ENCODE data around the gene GLA.

The GLA gene

DNA sequence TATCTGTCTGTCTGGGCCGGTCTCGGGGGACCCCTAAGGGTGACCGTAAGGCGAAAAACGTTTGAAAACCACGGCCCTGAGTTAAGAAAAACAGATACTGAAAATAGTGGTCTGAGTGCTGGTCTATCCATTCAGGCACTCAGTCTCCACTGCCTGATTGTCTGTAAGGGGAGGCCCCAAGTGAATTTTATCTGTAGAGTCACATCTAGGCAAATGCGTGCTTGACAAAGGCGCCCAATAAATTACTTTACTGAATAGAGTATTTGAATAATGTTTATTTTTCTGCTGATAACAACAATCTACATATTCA, 762 bp upstream of the GLA start:
- H3K36me3 ChIP-seq (ENCODE audit: control insufficient read depth, insufficient read depth, low read length): no peaks in the 10 kb centered on the region
- TF ChIP-seq, protein P1, sequence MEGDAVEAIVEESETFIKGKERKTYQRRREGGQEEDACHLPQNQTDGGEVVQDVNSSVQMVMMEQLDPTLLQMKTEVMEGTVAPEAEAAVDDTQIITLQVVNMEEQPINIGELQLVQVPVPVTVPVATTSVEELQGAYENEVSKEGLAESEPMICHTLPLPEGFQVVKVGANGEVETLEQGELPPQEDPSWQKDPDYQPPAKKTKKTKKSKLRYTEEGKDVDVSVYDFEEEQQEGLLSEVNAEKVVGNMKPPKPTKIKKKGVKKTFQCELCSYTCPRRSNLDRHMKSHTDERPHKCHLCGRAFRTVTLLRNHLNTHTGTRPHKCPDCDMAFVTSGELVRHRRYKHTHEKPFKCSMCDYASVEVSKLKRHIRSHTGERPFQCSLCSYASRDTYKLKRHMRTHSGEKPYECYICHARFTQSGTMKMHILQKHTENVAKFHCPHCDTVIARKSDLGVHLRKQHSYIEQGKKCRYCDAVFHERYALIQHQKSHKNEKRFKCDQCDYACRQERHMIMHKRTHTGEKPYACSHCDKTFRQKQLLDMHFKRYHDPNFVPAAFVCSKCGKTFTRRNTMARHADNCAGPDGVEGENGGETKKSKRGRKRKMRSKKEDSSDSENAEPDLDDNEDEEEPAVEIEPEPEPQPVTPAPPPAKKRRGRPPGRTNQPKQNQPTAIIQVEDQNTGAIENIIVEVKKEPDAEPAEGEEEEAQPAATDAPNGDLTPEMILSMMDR (IDR thresholded peaks at IDR 0.05): no peak
- peak overlapping the region; percentile 93 for H3K4me3 ChIP-seq (ENCODE audit: low read depth, low read length)
- peak overlapping the region; percentile 61 for H3K4me2 ChIP-seq (ENCODE audit: low read length)
- H3K4me1 ChIP-seq: no peaks in the 10 kb centered on the region
- no peaks in the 10 kb centered on the region for H3K9me3 ChIP-seq (ENCODE audit: control insufficient read depth, low read length)
- H3K27ac ChIP-seq: peak overlapping the region; percentile 99
- H3K27me3 ChIP-seq (ENCODE audit: control insufficient read depth, insufficient read depth, low read length): no peaks in the 10 kb centered on the region
- H2AFZ ChIP-seq: peak overlapping the region; percentile 76
- H3K9ac ChIP-seq: peak overlapping the region; percentile 91
- peaks cover 15% of the 10 kb centered on the region for H3K79me2 ChIP-seq

DNA sequence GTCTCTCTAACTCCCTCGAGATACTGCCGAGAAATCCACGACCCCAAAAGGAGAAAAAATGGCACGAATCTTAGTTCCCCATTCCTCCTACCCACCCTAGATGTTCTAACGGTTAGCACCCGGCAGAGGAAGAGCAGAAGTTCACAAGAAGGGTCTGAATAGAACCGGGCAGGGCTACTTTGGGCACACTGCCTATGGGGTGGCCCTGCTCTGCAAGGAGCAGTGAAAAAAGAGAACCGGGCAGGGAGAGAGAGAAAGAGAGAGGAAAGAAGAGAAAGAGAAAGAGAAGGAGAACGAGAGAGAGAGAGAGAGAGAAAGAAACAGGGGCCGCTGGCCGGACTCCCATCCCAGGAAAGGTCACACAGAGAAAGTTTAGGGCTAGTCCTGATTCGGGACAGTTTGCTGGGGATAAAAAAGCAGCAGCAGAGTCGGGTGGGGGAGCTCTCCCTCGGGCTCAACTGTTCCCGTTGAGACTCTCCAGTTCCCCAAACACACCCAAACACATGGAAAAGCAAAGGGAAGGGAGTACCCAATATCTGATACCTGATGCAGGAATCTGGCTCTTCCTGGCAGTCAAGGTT, 468 bp downstream of the GLA start:
- Histone ChIP-seq H3K27me3 (ENCODE audit: control insufficient read depth, insufficient read depth, low read length) (no peaks in the 10 kb centered on the region), H3K4me1 (no peaks in the 10 kb centered on the region), H2AFZ (peak overlapping the region; percentile 71), H3K9me3 (ENCODE audit: control insufficient read depth, low read length) (no peaks in the 10 kb centered on the region), H3K27ac (peak overlapping the region; percentile 99), H3K9ac (no peak overlapping the region), H3K4me3 (ENCODE audit: low read depth, low read length) (peak overlapping the region; percentile 93), H3K36me3 (ENCODE audit: control insufficient read depth, insufficient read depth, low read length) (no peaks in the 10 kb centered on the region), H3K79me2 (peaks cover 10% of the 10 kb centered on the region), H3K4me2 (ENCODE audit: low read length) (peak overlapping the region; percentile 76)
- TF ChIP-seq, protein P1 (IDR thresholded peaks at IDR 0.05): no peak

DNA sequence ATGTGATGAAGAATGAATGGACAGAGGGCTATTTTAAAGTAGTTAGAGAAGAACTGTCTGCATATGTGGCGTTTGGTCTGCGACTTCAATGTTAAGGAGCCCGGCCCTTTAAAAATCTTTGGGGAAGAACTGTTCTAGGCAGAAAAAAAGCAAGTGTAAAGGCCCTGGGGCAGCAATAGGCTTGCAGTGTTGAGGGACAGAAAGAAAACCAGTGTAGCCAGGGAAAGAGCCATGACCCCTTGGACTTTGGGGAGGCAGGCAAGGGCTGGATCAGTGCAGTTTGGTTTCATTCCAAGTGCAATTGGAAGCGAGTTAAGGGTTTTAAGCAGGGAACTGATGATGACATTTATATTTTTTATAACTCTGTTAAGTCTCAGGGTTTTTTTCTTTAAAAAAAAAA, 7.9 kb downstream of the GLA start:
- Histone ChIP-seq H3K27me3 (ENCODE audit: control insufficient read depth, insufficient read depth, low read length) (no peaks in the 10 kb centered on the region), H3K9ac (no peak overlapping the region), H3K79me2 (no peaks in the 10 kb centered on the region), H3K27ac (no peak overlapping the region), H2AFZ (no peak overlapping the region), H3K36me3 (ENCODE audit: control insufficient read depth, insufficient read depth, low read length) (no peaks in the 10 kb centered on the region), H3K4me1 (no peaks in the 10 kb centered on the region), H3K4me3 (ENCODE audit: low read depth, low read length) (no peak overlapping the region), H3K4me2 (ENCODE audit: low read length) (no peak overlapping the region), H3K9me3 (ENCODE audit: control insufficient read depth, low read length) (no peaks in the 10 kb centered on the region)
- TF ChIP-seq, protein P1 (IDR thresholded peaks at IDR 0.05): no peak

DNA sequence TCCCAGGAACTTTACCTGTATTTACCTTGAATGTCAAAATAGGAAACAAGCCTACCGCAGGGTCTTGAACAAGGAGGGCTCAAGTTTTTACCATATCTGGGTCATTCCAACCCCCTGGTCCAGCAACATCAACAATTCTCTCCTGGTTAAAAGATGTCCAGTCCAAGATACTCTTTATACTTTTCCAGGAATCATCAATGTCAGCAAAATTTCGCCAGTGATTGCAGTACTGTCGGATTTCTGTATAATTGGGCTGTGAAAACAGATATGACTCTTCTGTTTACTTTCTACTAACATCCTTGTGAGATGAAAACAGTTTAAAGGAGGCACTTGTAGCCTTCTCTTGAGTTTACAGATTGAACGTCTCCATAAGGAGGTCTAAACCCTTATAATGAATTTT, 9.0 kb downstream of the GLA start:
- Histone ChIP-seq H3K36me3 (ENCODE audit: control insufficient read depth, insufficient read depth, low read length) (no peaks in the 10 kb centered on the region), H3K79me2 (no peaks in the 10 kb centered on the region), H3K4me2 (ENCODE audit: low read length) (no peak overlapping the region), H3K27me3 (ENCODE audit: control insufficient read depth, insufficient read depth, low read length) (no peaks in the 10 kb centered on the region), H3K27ac (no peak overlapping the region), H3K9ac (no peak overlapping the region), H3K4me1 (no peaks in the 10 kb centered on the region), H3K9me3 (ENCODE audit: control insufficient read depth, low read length) (no peaks in the 10 kb centered on the region), H3K4me3 (ENCODE audit: low read depth, low read length) (no peak overlapping the region), H2AFZ (no peak overlapping the region)
- TF ChIP-seq, protein P1 (IDR thresholded peaks at IDR 0.05): no peak

DNA sequence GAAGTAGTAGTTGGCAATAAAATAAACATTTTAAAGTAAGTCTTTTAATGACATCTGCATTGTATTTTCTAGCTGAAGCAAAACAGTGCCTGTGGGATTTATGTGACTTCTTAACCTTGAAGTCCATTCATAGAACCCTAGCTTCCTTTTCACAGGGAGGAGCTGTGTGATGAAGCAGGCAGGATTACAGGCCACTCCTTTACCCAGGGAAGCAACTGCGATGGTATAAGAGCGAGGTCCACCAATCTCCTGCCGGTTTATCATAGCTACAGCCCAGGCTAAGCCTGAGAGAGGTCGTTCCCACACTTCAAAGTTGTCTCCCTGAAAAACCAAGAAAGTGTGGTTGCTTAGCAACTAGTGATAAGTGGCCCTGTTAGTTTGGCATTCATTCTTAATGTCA, 9.9 kb downstream of the GLA start:
- Histone ChIP-seq H3K27me3 (ENCODE audit: control insufficient read depth, insufficient read depth, low read length) (no peaks in the 10 kb centered on the region), H3K9ac (no peak overlapping the region), H3K27ac (no peak overlapping the region), H2AFZ (no peak overlapping the region), H3K4me2 (ENCODE audit: low read length) (no peak overlapping the region), H3K79me2 (no peaks in the 10 kb centered on the region), H3K4me1 (no peaks in the 10 kb centered on the region), H3K4me3 (ENCODE audit: low read depth, low read length) (no peak overlapping the region), H3K9me3 (ENCODE audit: control insufficient read depth, low read length) (no peaks in the 10 kb centered on the region), H3K36me3 (ENCODE audit: control insufficient read depth, insufficient read depth, low read length) (no peaks in the 10 kb centered on the region)
- TF ChIP-seq, protein P1 (IDR thresholded peaks at IDR 0.05): no peak
